Measurements from ENCODE around the gene TMEM130.

Gene TMEM130

GRCh38 chr7:98840722-98841121 lies 29.1 kb downstream of the TMEM130 start:
- no peak for DNase-seq

- DNase-seq = no peak
Observed at GRCh38 chr7:98840096-98840495, 29.7 kb downstream of the TMEM130 start.

DNA sequence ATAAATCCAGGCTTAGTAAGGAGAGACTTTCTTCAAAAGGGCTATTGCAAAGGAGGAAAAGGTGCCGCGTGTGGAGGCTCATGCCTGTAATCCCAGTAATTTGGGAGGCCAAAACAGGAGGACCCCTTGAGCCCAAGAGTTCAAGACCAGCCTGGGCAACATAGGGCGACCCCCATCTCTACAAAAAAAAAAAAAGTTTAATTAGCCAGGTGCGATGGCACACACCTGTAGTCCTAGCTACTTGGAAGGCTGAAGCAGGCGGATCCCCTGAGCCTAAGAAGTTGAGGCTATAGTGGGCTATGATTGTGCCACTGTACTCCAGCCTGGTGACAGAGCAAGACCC lies 32.2 kb downstream of the TMEM130 start:
- DNase-seq = no peak

DNA sequence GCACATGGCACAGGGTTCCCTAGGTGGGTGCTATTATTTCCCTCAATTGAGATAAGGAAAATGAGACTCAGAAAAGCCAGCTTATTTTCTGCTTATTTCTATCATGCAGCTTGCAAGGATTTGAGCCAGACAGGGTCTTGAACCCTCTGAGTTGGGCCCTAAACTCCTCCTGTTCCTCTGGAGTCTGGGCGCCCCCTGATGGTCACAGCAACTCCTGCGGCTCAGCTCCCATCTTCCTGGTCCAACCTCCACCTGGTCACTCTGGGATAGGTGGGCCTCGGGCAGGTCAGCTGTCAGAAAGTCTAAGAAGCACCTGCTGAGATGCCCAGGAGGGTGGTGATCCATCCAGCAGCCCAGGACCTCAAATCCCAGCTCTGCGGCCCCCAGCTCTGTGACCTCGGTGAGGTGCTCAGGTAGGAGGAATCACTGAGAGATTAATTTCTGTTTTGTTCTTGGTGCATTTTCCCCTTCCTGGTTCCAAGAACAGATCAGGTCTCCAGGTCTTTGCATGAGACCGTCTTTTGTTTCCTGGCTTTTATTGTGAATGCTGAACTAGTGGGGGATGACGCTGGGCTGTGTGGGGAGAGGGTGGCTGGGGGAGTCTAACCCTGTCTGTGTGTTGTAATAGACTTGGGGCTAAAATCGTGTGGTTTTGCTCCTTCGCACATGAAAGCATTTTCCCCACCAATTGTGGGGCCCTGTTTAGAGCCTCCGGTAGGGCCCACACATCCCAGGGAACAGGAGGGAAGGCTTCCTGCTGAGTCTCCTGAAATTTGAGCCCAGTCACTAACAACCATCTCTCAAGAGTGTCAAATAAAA lies 32.8 kb downstream of the TMEM130 start:
- DNase-seq = no peak

- no peak for DNase-seq
Observed at GRCh38 chr7:98834949-98835348, 34.9 kb downstream of the TMEM130 start.

- no peak for DNase-seq
Observed at GRCh38 chr7:98833022-98833421, 36.8 kb downstream of the TMEM130 start.

DNA sequence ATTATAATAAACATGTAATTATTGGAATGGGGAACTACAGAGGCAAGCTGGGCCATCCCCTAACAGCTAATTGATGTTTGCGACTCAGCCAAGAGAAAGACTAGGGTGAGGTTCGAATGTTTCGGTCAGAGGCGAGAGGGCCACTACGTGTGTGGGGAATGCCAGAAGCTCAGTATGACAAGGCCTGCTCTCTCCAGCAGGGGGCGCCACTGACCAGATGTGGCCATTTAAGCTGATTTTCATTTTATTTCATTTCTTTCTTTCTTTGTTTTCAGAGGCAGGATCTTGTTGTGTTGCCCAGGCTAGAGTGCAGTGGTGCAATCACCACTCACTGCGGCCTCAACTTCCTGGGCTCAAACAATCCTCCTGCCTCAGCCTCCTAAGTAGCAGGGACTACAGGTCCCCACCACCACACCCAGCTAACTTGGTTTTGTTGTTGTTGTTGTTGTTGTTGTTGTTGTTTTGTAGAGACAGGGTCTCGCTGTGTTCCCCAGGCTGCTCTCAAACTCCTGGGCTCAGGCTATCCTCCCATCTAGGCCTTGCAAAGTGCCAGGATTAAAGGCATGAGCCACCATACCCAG lies 38.1 kb downstream of the TMEM130 start:
- peak; percentile 20 for DNase-seq

DNA sequence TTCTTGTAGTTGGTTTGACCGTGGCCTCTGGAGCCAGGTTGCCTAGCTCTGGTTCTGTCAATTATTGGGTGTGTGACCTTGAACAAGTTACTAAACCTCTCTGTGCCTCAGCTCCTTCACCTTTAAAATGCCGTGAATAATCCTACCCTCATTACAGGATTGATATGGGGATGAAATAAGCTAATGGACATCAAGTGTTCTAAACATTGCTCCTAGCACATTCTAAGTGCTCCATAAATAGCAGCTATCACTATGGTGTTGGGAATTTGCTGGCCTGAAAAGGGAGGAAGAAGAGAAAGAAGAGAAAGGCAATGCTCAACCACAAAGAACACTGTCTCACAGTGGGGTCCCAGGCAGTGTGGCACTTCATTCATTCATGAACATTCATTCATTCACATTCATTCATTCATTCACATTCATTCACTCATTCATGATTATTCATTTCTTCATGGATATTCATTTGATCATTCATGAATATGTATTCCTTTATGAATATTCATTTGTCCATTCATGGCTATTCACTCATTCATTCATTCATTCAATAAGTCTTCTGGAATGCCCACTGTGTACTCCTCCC lies 38.8 kb downstream of the TMEM130 start:
- DNase-seq = no peak

- no peak for DNase-seq
Observed at GRCh38 chr7:98828368-98828767, 41.4 kb downstream of the TMEM130 start.

GRCh38 chr7:98827258-98827657 lies 42.6 kb downstream of the TMEM130 start:
- DNase-seq = no peak

- no peak for DNase-seq
Observed at GRCh38 chr7:98826811-98827231, 43.0 kb downstream of the TMEM130 start.

DNA sequence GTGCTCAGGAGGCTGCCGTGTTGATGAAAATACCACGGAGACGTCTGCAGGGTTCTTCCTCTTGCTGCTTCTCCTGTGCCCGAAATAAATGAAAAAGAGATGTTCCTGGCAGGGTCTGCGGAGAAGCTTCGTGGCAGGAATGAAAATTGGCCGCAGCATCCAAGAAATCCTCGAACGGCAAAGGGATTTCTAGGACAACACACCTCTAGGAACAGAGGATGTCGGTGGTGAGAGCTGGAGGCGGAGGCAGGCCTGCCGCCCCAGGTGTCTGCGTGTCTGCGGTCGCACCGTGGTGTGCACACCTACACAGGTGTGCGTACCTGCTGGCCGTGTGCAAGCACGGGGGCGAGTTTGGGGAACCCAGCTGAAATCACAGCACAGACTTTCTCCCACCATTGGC lies 43.4 kb downstream of the TMEM130 start:
- DNase-seq = no peak

- DNase-seq = no peak
Observed at GRCh38 chr7:98823226-98823625, 46.6 kb downstream of the TMEM130 start.

- DNase-seq = no peak
Observed at GRCh38 chr7:98821348-98821747, 48.5 kb downstream of the TMEM130 start.

DNA sequence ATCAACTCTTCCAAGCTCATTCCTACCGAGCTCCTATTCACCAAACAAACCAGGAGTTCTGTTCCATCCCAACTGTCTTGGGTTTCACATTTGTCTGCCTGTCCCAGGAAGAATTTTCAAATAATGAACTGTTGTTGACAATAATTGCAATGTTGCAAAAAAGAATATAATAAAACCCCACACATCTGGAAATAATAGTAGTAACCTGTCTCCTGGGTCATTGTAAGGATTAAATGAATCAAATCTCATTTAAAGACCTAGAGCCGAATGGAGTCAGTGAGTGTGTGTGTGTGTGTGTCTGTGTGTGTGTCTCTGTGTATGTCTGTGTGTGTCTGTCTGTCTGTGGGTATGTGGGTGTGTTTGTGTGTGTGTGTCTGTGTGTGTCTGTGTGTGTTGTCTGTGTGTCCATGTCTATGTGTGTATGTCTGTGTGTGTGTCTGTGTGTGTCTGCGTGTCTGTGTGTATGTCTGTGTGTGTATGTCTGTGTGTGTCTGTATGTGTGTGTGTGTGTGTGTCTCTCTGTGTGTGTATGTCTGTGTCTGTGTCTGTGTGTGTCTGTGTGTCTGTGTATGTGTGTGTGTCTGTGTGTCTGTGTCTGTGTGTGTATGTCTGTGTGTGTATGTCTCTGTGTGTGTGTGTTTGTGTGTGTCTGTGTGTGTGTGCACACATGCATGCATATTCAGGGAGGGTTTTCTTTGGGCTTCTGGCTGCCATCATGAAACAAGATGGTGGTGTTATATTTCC lies 52.7 kb downstream of the TMEM130 start:
- no peak for DNase-seq

GRCh38 chr7:98816241-98816640 lies 53.6 kb downstream of the TMEM130 start:
- DNase-seq = no peak

GRCh38 chr7:98815313-98815712 lies 54.5 kb downstream of the TMEM130 start:
- DNase-seq = no peak

DNA sequence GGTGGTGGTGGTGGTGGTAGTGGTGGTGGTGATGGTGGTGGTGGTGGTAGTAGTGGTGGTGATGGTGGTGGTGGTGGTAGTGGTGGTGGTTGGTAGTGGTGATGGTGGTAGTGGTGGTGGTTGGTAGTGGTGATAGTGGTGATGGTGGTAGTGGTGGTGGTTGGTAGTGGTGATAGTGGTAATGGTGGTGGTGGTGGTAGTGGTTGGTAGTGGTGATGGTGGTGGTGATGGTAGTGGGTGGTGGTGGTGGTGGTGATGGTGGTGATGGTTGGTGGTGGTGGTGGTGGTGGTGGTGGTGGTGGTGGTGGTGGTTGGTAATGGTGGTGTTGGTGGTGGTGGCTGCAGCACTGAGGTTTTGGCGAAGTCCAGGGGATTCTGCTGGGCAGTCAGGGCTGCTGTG lies 58.5 kb downstream of the TMEM130 start:
- no peak for DNase-seq

- DNase-seq = no peak
Observed at GRCh38 chr7:98810153-98810802, 59.5 kb downstream of the TMEM130 start.

- no peak for DNase-seq
Observed at GRCh38 chr7:98808751-98809460, 60.9 kb downstream of the TMEM130 start.

GRCh38 chr7:98807068-98808048 lies 62.5 kb downstream of the TMEM130 start:
- DNase-seq = no peak
